CD14-positive monocyte (primary cell): Measurements from ENCODE around the gene DSP. TPM values are rescaled to one million over a fixed set of nuclear protein-coding genes. Genes with fewer than 3 reads are reported as not detected.

ENCODE experiments used
- DNase-seq, 3 donors: peaks; one replicate each; pipeline ENCODE4 v3.0.0-alpha.2; 2011 to 2022
- H2AFZ ChIP-seq: 2 replicates; pipeline ENCODE4 v1.6.0; 2012; ENCODE audit warnings: mild to moderate bottlenecking, low read depth, low read length, inconsistent platforms; ENCODE audit not compliant: insufficient read depth, poor library complexity, severe bottlenecking
- H3K27ac ChIP-seq, 2 donors: 1 replicate in 1 of 2; 2 replicates in 1 of 2; pipeline ENCODE4 v1.5.1; 2012 to 2013; ENCODE audit warnings: low read length in 2 of 2, control low read depth in 1 of 2, inconsistent platforms in 1 of 2, low read depth in 1 of 2, mild to moderate bottlenecking in 1 of 2
- H3K27me3 ChIP-seq, 2 donors: one replicate each; pipeline versions ENCODE4 v1.6.0 to v1.6.1; 2011 to 2013; ENCODE audit warnings: low read length in 2 of 2; ENCODE audit not compliant: control insufficient read depth in 2 of 2, insufficient read depth in 2 of 2
- H3K36me3 ChIP-seq, 2 donors: replicated peaks in 1 of 2; 1 replicate in 1 of 2; 2 replicates in 1 of 2; pipeline versions ENCODE4 v1.5.1 to v1.6.1; 2012 to 2013; ENCODE audit warnings: low read length in 2 of 2, control low read depth in 1 of 2, inconsistent platforms in 1 of 2, mild to moderate bottlenecking in 1 of 2; ENCODE audit not compliant: insufficient read depth in 2 of 2, control insufficient read depth in 1 of 2
- H3K4me1 ChIP-seq, 2 donors: 1 replicate in 1 of 2; 2 replicates in 1 of 2; pipeline versions ENCODE4 v1.5.1 to v1.6.1; 2012 to 2013; ENCODE audit warnings: low read length in 2 of 2, control low read depth in 1 of 2, inconsistent platforms in 1 of 2, mild to moderate bottlenecking in 1 of 2, moderate library complexity in 1 of 2; ENCODE audit not compliant: insufficient read depth in 2 of 2, control insufficient read depth in 1 of 2
- H3K4me2 ChIP-seq: replicated peaks from 2 replicates; pipeline ENCODE3; 2012; ENCODE audit warnings: low read length, moderate library complexity, mild to moderate bottlenecking; ENCODE audit not compliant: poor library complexity, severe bottlenecking; ENCODE audit errors: extremely low read depth
- H3K4me3 ChIP-seq, 3 experiments: fragments of 200-600 bp in 1 of 3; sonication (generic) in 1 of 3; replicated peaks in 1 of 3; 1 replicate in 2 of 3; 2 replicates in 1 of 3; pipeline ENCODE4 v1.5.1; 2011 to 2013; ENCODE audit warnings: low read length in 3 of 3, mild to moderate bottlenecking in 3 of 3, control low read depth in 2 of 3, low read depth in 2 of 3, inconsistent platforms in 1 of 3, moderate library complexity in 1 of 3
- H3K79me2 ChIP-seq: 2 replicates; pipeline ENCODE4 v1.6.0; 2012; ENCODE audit warnings: mild to moderate bottlenecking, control low read depth, inconsistent platforms, low read length, moderate library complexity; ENCODE audit not compliant: insufficient read depth
- H3K9ac ChIP-seq: 2 replicates; pipeline ENCODE4 v1.6.0; 2017; ENCODE audit warnings: low read length, mild to moderate bottlenecking; ENCODE audit not compliant: insufficient read depth, poor library complexity, severe bottlenecking
- H3K9me3 ChIP-seq, 2 donors: replicated peaks in 1 of 2; 1 replicate in 1 of 2; 2 replicates in 1 of 2; pipeline versions ENCODE4 v1.5.1 to v1.6.1; 2012 to 2013; ENCODE audit warnings: low read length in 2 of 2, control low read depth in 1 of 2; ENCODE audit not compliant: control insufficient read depth in 1 of 2, insufficient read depth in 1 of 2
- H4K20me1 ChIP-seq: 2 replicates; pipeline ENCODE4 v1.6.0; 2012; ENCODE audit warnings: mild to moderate bottlenecking, low read length, control low read depth, moderate library complexity; ENCODE audit not compliant: insufficient read depth
- H3K27ac Mint-ChIP-seq, 7 donors: one replicate each; pipeline ENCODE4 v1.8.0; 2020; ENCODE audit warnings: mild to moderate bottlenecking in 7 of 7, mixed read lengths in 7 of 7, moderate library complexity in 6 of 7, inconsistent platforms in 2 of 7
- H3K27me3 Mint-ChIP-seq, 3 donors: one replicate each; pipeline ENCODE4 v1.8.0; 2021 to 2022; ENCODE audit warnings: low read depth in 3 of 3, mild to moderate bottlenecking in 3 of 3, mixed read lengths in 3 of 3, moderate library complexity in 3 of 3, inconsistent platforms in 1 of 3
- H3K36me3 Mint-ChIP-seq, 2 donors: one replicate each; pipeline ENCODE4 v1.8.0; 2020; ENCODE audit warnings: mixed read lengths in 2 of 2, inconsistent platforms in 1 of 2, mild to moderate bottlenecking in 1 of 2
- H3K4me1 Mint-ChIP-seq: one replicate; pipeline ENCODE4 v1.8.0; 2020; ENCODE audit warnings: mild to moderate bottlenecking, mixed read lengths
- H3K4me3 Mint-ChIP-seq, 2 donors: one replicate each; pipeline ENCODE4 v1.8.0; 2020; ENCODE audit warnings: mild to moderate bottlenecking in 2 of 2, mixed read lengths in 2 of 2, moderate library complexity in 1 of 2
- H3K9me3 Mint-ChIP-seq, 7 donors: one replicate each; pipeline ENCODE4 v1.8.0; 2020 to 2022; ENCODE audit warnings: mixed read lengths in 7 of 7, mild to moderate bottlenecking in 6 of 7, moderate library complexity in 6 of 7, inconsistent platforms in 2 of 7
- CTCF ChIP-seq: fragments of 200-600 bp; IDR thresholded peaks from one replicate; pipeline ENCODE4 v1.8.0; 2022; ENCODE audit warnings: antibody characterized with exemption, mild to moderate bottlenecking
- WGBS: methylation state at CpG from one replicate; pipeline ENCODE4 v1.1.5; 2013; ENCODE audit warnings: missing lambda C conversion rate; ENCODE audit not compliant: insufficient coverage; 5-methylcytosine and 5-hydroxymethylcytosine counted together
- intact Hi-C, 2 donors: fragments of 100-400 bp; cut with micrococcal nuclease; formaldehyde crosslinking; loops; one replicate each; pipeline versions ENCODE4 v1.15.0 to v1.15.1; 2023
- polyA plus RNA-seq, 3 donors: library from polyadenylated mRNA; depleted of rRNA in 1 of 3; unstranded in 2 of 3; stranded (reverse) in 1 of 3; fragments of 300-500 nt in 2 of 3; fragments of >200 nt in 1 of 3; fragmentation: Illumina TruSeq in 2 of 3; gene quantifications; 1 replicate in 2 of 3; 2 replicates in 1 of 3; pipeline ENCODE4 v1.2.3, GENCODE V29; 2012 to 2021

The DSP gene
- polyA plus RNA-seq, 3 donors, result not detected

- WGBS, result no CpG with 5 or more reads among the region's 2 CpGs
Measured at GRCh38 chr6:7557652-7558051, 16.2 kb downstream of the DSP start.

GRCh38 chr6:7558781-7559180 is 17.3 kb downstream of the DSP start:
- Mint-ChIP-seq H3K36me3 (no peaks in the 10 kb centered on the region), H3K4me1 (no peaks in the 10 kb centered on the region), H3K9me3 (no peaks in the 10 kb centered on the region), H3K27me3 (peaks cover 8 to 34% (median 15%) of the 10 kb centered on the region in 3 donors), H3K4me3 (no peak overlapping the region), H3K27ac (no peak overlapping the region)
- TF ChIP-seq CTCF, result no peak
- Histone ChIP-seq H3K27me3 (peaks cover 6 to 13% of the 10 kb centered on the region in 2 donors), H3K9ac (no peak overlapping the region), H4K20me1 (no peaks in the 10 kb centered on the region), H3K27ac (no peak overlapping the region), H3K4me2 (no peak overlapping the region), H2AFZ (no peak overlapping the region), H3K4me1 (peaks cover 9 to 11% of the 10 kb centered on the region in 2 donors), H3K9me3 (no peaks in the 10 kb centered on the region), H3K36me3 (no peaks in the 10 kb centered on the region), H3K4me3 (no peak overlapping the region), H3K79me2 (no peaks in the 10 kb centered on the region)
- DNase-seq, result no peak
- WGBS, result no CpG with 5 or more reads among the region's 4 CpGs
- intact Hi-C loops, result no loop called here

More at GRCh38 chr6:7557652-7558051, 16.2 kb downstream of the DSP start:
- no peak overlapping the region for H3K27ac Mint-ChIP-seq
- Histone ChIP-seq H3K27ac (no peak overlapping the region), H3K79me2 (no peaks in the 10 kb centered on the region), H2AFZ (no peak overlapping the region), H3K27me3 (peaks cover 7 to 22% of the 10 kb centered on the region in 2 donors), H3K4me3 (no peak overlapping the region), H3K36me3 (no peaks in the 10 kb centered on the region), H4K20me1 (no peaks in the 10 kb centered on the region), H3K4me2 (no peak overlapping the region), H3K4me1 (peaks cover 0 to 3% of the 10 kb centered on the region in 2 donors), H3K9me3 (no peaks in the 10 kb centered on the region), H3K9ac (no peak overlapping the region)
- H3K4me1 Mint-ChIP-seq, result no peaks in the 10 kb centered on the region
- H3K36me3 Mint-ChIP-seq, result no peaks in the 10 kb centered on the region
- no peak for DNase-seq
- intact Hi-C loops, result no loop called here
- H3K27me3 Mint-ChIP-seq, result peaks cover 19 to 37% (median 23%) of the 10 kb centered on the region in 3 donors
- H3K4me3 Mint-ChIP-seq, result no peak overlapping the region
- no peak for TF ChIP-seq CTCF
- no peaks in the 10 kb centered on the region for H3K9me3 Mint-ChIP-seq
